Stomach (tissue), 4 donors: ENCODE data around the gene C17orf113.

Experiments
- POLR2AphosphoS5 ChIP-seq, 3 donors: sonication (generic); formaldehyde crosslinking; IDR thresholded peaks; one replicate each; pipeline ENCODE4 v1.6.1; 2016; ENCODE audit warnings: antibody characterized with exemption in 3 of 3
- TF ChIP-seq, protein P1 (sequence below), 7 experiments: fragments of 450-650 bp in 4 of 7; fragments of 200-600 bp in 3 of 7; sonication (generic) in 3 of 7; IDR thresholded peaks; one replicate each; pipeline ENCODE4 v1.5.1; 2016 to 2019; ENCODE audit warnings: antibody characterized with exemption in 7 of 7, control low read depth in 2 of 7, mild to moderate bottlenecking in 1 of 7

- TF ChIP-seq, protein P1, sequence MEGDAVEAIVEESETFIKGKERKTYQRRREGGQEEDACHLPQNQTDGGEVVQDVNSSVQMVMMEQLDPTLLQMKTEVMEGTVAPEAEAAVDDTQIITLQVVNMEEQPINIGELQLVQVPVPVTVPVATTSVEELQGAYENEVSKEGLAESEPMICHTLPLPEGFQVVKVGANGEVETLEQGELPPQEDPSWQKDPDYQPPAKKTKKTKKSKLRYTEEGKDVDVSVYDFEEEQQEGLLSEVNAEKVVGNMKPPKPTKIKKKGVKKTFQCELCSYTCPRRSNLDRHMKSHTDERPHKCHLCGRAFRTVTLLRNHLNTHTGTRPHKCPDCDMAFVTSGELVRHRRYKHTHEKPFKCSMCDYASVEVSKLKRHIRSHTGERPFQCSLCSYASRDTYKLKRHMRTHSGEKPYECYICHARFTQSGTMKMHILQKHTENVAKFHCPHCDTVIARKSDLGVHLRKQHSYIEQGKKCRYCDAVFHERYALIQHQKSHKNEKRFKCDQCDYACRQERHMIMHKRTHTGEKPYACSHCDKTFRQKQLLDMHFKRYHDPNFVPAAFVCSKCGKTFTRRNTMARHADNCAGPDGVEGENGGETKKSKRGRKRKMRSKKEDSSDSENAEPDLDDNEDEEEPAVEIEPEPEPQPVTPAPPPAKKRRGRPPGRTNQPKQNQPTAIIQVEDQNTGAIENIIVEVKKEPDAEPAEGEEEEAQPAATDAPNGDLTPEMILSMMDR (IDR thresholded peaks at IDR 0.05), result peak in 1 of 7 experiments; percentile 3
- TF ChIP-seq POLR2AphosphoS5 (IDR thresholded peaks at IDR 0.05), result no peak
These were observed 21.6 kb downstream of the C17orf113 start for GRCh38 chr17:42028791-42029127.
